GM12872 (cell line): ENCODE results near the gene DLG2.

Source experiments
- TF ChIP-seq, protein P1 (sequence below): IDR thresholded peaks from 3 replicates; pipeline ENCODE4 v1.5.1; 2011; ENCODE audit warnings: low read depth, mild to moderate bottlenecking, low read length, moderate library complexity; ENCODE audit not compliant: insufficient read depth

The DLG2 gene

GRCh38 chr11:83661491-83662350 lies 1965.4 kb downstream of the DLG2 start:
- TF ChIP-seq, protein P1, sequence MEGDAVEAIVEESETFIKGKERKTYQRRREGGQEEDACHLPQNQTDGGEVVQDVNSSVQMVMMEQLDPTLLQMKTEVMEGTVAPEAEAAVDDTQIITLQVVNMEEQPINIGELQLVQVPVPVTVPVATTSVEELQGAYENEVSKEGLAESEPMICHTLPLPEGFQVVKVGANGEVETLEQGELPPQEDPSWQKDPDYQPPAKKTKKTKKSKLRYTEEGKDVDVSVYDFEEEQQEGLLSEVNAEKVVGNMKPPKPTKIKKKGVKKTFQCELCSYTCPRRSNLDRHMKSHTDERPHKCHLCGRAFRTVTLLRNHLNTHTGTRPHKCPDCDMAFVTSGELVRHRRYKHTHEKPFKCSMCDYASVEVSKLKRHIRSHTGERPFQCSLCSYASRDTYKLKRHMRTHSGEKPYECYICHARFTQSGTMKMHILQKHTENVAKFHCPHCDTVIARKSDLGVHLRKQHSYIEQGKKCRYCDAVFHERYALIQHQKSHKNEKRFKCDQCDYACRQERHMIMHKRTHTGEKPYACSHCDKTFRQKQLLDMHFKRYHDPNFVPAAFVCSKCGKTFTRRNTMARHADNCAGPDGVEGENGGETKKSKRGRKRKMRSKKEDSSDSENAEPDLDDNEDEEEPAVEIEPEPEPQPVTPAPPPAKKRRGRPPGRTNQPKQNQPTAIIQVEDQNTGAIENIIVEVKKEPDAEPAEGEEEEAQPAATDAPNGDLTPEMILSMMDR = no peak

- TF ChIP-seq, protein P1 = no peak
Observed at GRCh38 chr11:83659466-83659865, 1967.7 kb downstream of the DLG2 start.

- TF ChIP-seq, protein P1 = no peak
Observed at GRCh38 chr11:83656796-83657330, 1970.3 kb downstream of the DLG2 start.

DNA sequence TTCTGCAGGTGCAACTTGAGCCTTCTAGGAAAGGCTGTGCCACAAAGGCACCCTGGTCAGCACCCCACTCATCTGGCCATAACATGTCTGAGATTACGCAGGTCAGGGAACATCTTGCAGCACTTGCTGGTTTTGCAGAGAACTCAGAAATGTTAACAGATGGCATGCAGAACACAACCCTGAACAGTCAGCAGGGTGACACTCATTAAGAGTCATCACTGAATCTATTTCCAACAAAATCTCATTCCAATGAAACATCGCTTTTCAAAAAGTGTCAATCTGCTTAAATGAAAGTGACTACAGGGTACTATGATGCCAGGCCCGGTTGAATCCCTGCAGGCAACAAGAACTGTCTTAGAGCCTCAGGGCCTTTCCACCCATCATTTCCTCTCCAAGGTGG lies 1971.2 kb downstream of the DLG2 start:
- TF ChIP-seq, protein P1 = no peak

- TF ChIP-seq, protein P1 = no peak
Observed at GRCh38 chr11:83649528-83649855, 1977.7 kb downstream of the DLG2 start.

DNA sequence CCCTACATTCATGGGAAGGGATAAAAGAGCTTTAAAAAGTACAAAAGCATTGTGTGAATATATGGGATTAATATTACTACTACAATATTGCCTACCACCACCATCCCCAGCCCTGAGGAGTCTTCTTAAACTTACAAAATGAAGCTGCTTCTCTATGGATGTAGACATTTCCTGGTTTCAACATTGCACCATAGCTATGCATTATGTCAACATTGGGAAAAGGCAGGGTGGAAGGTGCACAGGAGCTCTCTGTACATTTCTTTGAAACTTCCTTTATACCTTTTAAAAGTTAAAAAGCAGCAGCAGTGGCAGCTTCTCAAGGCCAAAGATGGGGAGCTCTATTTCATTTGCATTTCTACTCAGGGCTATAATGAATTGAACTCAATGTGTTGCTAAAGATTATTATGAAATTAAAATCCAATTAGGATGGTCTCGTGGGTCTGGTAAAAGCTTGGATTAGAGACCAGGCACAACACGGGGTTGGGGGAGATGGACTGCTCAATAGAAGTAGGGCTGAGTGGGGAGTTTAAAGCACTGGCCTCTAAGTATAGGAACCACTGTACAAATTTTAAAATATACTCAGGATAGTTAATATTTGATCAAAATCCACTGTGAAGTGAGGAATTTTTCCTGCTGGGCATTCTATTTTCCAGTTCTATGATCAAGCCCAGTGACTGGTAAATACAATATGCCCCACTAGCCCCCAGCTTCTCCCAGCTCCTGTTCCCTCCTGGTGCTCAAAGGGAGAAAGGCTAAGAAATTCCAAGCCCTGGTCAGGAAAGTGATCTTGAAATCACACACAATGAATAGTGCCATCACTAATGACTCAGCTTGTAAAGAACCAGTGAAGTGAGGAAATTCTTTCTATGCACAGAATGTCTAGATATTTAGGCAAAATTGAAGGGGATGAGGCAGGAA lies 1978.3 kb downstream of the DLG2 start:
- TF ChIP-seq, protein P1 = no peak

DNA sequence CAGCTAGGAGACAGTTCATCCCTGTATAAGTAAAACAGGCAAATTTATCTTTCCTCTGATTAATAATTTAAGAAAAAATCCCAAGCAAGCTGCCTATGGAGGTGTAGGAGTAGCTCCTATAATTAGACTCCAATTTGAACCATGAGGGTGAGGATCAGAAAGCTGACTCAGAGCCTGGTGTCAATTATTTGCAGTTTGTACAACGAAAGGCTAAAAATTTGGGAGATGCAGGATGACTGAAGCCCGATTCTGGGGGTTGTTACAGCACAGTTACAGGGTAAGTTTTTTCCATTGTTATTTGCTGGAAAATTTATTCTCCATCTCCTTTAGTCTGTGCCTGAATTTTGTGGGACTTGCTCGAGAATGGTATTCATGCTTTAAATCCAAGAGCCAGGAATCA lies 1981.6 kb downstream of the DLG2 start:
- TF ChIP-seq, protein P1 = no peak
